ENCODE data around the gene ARHGEF33. TPM values are rescaled to one million over a fixed set of nuclear protein-coding genes. Genes with fewer than 3 reads are reported as not detected.

ARHGEF33 gene
- under 1 TPM; 0.14 to 0.19 TPM for total RNA-seq

DNA sequence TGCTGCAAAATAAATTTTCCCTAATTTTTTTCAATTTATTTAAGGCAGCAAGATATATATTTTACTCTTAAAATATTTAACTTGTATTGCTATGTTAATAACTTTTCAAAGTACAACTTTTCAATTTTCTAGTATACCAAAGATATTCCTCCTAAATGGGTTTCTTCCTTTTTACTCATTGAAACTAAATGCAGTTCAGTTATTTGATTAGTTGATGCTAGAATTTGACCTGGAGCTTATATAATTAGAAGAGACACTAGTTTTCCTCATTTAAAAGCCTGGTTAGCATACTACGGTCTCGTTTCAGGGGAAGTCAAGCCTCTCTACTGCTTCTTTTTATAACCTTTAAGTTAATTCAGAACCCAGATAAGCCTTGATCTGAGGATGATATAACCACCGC lies at the start of gene ARHGEF33:
Gene ARHGEF33 (plus strand): TSS at position 301 of the 400 bp plus-strand sequence. CDS start 29,573 bp downstream, outside the sequence.
- Mint-ChIP-seq H3K36me3 (no peaks in the 10 kb centered on the region), H3K27ac (no peak within 1 kb of the TSS), H3K9me3 (no peaks in the 10 kb centered on the region)
- DNase-seq (ENCODE audit: low spot score in 2 of 2) (no peak), ATAC-seq (no peak)

DNA sequence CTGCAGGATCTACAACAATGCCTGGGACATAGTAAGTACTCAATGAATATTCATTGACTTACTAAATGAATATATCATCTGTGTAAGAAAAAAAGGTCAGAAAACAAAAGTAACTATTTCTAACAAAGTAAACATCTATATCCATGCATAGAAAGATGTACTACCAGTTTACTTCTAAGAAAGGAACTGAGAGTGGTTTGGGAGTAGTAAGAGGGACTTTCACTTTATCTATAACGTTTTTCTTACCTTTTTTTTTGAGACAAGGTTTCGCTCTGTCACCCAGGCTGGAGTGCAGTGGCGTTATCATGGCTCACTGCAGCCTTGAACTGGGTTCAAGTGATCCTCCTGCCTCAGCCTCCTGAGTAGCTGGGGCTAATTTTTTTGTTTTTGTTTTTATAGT lies 39.6 kb upstream of the ARHGEF33 start:
- H3K9me3 Mint-ChIP-seq, result no peaks in the 10 kb centered on the region
- no peak for DNase-seq (ENCODE audit: low spot score in 2 of 2)
- peak in 1 of 2 donors; percentile 50 for ATAC-seq
- H3K36me3 Mint-ChIP-seq, result peaks cover 0 to 10% of the 10 kb centered on the region in 2 donors
- H3K27ac Mint-ChIP-seq, result peak overlapping the region in 1 of 2 donors; percentile 44

GRCh38 chr2:38856165-38856564 lies 33.5 kb upstream of the ARHGEF33 start:
- no peak overlapping the region for H3K27ac Mint-ChIP-seq
- DNase-seq (ENCODE audit: low spot score in 2 of 2), result no peak
- H3K36me3 Mint-ChIP-seq, result peaks cover 0 to 13% of the 10 kb centered on the region in 2 donors
- ATAC-seq, result peak in 1 of 2 donors; percentile 58
- H3K9me3 Mint-ChIP-seq, result no peaks in the 10 kb centered on the region

DNA sequence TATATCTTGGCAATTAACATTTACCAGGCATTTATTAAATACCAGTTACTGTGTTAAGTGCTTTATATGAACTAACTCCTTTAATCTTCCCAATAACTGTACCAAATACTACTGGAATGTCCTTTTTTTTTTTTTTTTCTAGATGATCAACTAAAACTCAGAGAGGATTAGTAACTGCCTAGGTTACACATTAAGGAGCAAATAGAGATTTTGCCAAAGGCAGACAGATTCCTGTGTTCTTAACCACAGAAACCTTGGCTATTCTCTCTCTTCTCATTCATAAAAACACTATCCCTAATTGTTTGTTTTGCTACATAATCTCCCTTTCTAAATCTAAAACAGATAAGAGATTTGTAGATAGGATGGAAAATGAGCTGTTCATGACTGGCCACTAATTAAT lies 27.2 kb upstream of the ARHGEF33 start:
- Mint-ChIP-seq H3K27ac (no peak overlapping the region), H3K9me3 (no peaks in the 10 kb centered on the region), H3K36me3 (peaks cover 0 to 13% of the 10 kb centered on the region in 2 donors)
- ATAC-seq, result no peak
- no peak for DNase-seq (ENCODE audit: low spot score in 2 of 2)

GRCh38 chr2:38863061-38863695 lies 26.5 kb upstream of the ARHGEF33 start:
- H3K36me3 Mint-ChIP-seq, result peaks cover 0 to 13% of the 10 kb centered on the region in 2 donors
- no peak overlapping the region for H3K27ac Mint-ChIP-seq
- no peaks in the 10 kb centered on the region for H3K9me3 Mint-ChIP-seq
- DNase-seq (ENCODE audit: low spot score in 2 of 2) (no peak), ATAC-seq (peak in 1 of 2 donors; percentile 69)

- Mint-ChIP-seq H3K9me3 (peaks cover 11 to 14% of the 10 kb centered on the region in 2 donors), H3K36me3 (peaks cover 14 to 20% of the 10 kb centered on the region in 2 donors)
- ATAC-seq, result peak; percentile 71 to 84
Measured at GRCh38 chr2:38866773-38867443, 22.8 kb upstream of the ARHGEF33 start.

GRCh38 chr2:38871432-38871831 lies 18.2 kb upstream of the ARHGEF33 start:
- Mint-ChIP-seq H3K36me3 (peaks cover 23 to 31% of the 10 kb centered on the region in 2 donors), H3K9me3 (peaks cover 18 to 22% of the 10 kb centered on the region in 2 donors), H3K27ac (no peak overlapping the region)
- ATAC-seq, result no peak
- DNase-seq (ENCODE audit: low spot score in 2 of 2), result no peak

More at GRCh38 chr2:38866773-38867443, 22.8 kb upstream of the ARHGEF33 start:
- no peak for DNase-seq (ENCODE audit: low spot score in 2 of 2)
- no peak overlapping the region for H3K27ac Mint-ChIP-seq

DNA sequence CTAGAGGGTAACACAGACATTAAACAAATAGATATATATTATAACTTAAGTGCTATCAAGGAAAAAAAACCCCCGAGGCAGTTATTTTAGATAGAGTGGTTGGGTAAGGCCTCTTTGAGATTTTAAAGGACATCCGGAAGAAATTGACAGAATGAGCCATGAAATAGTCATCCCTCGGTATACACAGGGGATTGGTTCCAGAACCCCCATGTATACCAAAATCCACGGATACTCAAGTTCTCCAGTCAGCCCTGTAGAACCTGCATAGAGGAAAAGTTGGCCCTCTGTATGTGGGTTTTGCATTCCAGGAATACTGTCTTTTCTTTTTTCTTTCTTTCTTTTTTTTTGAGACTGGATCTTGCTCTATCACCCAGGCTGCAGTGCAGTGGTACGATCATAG lies 15.9 kb upstream of the ARHGEF33 start:
- no peak for ATAC-seq
- no peak for DNase-seq (ENCODE audit: low spot score in 2 of 2)
- Mint-ChIP-seq H3K27ac (no peak overlapping the region), H3K9me3 (peaks cover 18 to 22% of the 10 kb centered on the region in 2 donors), H3K36me3 (peaks cover 23 to 31% of the 10 kb centered on the region in 2 donors)

DNA sequence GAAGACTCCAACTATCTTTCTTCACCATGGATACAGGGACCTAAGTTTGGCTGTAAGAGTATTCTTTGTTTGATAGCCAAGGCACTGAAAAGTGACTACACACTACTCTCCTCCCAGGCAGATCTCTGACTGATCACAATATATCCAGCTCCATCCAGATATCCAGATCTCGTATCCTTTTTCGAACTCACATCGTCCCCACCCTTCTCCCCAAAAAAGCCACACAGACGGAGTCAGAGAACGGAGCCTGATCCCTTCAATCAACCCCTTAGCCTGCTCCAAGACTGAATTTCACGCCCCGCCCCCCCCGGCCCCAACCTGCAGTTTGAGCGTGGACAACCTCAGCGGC lies 14.5 kb upstream of the ARHGEF33 start:
- DNase-seq (ENCODE audit: low spot score in 2 of 2) (no peak), ATAC-seq (peak; percentile 2)
- H3K27ac Mint-ChIP-seq, result peak overlapping the region; percentile 93 to 95
- H3K9me3 Mint-ChIP-seq, result peaks cover 10 to 13% of the 10 kb centered on the region in 2 donors
- peaks cover 12 to 27% of the 10 kb centered on the region in 2 donors for H3K36me3 Mint-ChIP-seq

DNA sequence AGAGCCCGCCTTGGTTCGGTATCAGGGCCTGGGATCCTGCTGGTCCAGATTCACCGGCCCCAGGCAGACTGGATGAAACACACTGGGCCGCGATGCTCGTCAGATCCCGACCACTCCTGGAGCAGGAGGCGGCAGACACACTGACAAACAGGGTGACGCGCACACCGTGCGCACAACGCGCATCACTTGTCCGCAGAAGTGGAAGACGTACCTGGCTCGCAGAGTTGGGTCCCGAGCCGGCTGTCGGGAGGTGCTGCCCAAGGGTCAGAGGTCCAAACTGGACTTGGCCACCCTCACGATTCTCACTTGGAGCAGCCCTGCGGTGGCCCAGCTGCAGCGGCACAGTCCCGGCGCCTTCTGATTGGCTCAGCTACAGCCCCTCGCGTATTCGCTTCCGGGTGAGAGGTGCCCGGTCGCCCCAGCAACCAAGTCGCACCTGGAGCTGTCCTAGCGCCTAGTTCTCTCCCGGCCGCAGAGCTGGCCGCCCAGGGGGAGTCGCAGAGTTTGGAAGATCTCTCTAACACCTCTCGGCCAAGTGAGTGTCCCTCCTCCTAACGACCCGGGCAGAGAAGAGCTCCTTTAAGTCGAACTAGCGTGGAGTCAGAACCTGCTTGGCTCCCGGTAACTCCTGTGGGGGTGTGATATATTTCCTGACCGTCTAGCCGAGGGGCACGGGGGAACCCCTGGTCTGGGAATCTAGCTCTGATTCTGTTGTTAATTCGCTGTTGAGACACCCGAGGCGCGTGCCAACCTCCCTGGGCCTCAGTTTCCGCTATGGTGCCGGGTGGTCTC lies 13.9 kb upstream of the ARHGEF33 start, which contains the start of the genes DHX57 and MORN2:
Gene DHX57 (minus strand): TSS at position 359 of the 792 bp plus-strand sequence. CDS start 7,529 bp downstream, outside the sequence.
Gene MORN2 (plus strand): TSS at position 401 of the 792 bp plus-strand sequence.
- Mint-ChIP-seq H3K36me3 (peaks cover 10 to 25% of the 10 kb centered on the region in 2 donors), H3K9me3 (peaks cover 8 to 11% of the 10 kb centered on the region in 2 donors), H3K27ac (peak within 1 kb of the TSS; percentile 94 to 95)
- ATAC-seq (peak; percentile 99), DNase-seq (ENCODE audit: low spot score in 2 of 2) (peak; percentile 81 to 85)

- ATAC-seq, result no peak
- Mint-ChIP-seq H3K9me3 (peaks cover 8 to 9% of the 10 kb centered on the region in 2 donors), H3K36me3 (peaks cover 10 to 22% of the 10 kb centered on the region in 2 donors), H3K27ac (peak overlapping the region; percentile 94 to 95)
- DNase-seq (ENCODE audit: low spot score in 2 of 2), result no peak
Measured at GRCh38 chr2:38876407-38876806, 13.3 kb upstream of the ARHGEF33 start.

GRCh38 chr2:38886063-38886462 lies 3.6 kb upstream of the ARHGEF33 start:
- no peak for DNase-seq (ENCODE audit: low spot score in 2 of 2)
- no peaks in the 10 kb centered on the region for H3K36me3 Mint-ChIP-seq
- no peaks in the 10 kb centered on the region for H3K9me3 Mint-ChIP-seq
- ATAC-seq, result no peak
- H3K27ac Mint-ChIP-seq, result no peak overlapping the region

GRCh38 chr2:38887347-38887746 lies 2.3 kb upstream of the ARHGEF33 start:
- no peak for ATAC-seq
- Mint-ChIP-seq H3K9me3 (no peaks in the 10 kb centered on the region), H3K27ac (no peak overlapping the region), H3K36me3 (no peaks in the 10 kb centered on the region)
- DNase-seq (ENCODE audit: low spot score in 2 of 2), result no peak

GRCh38 chr2:38887902-38888554 lies 1.6 kb upstream of the ARHGEF33 start:
- ATAC-seq, result no peak
- Mint-ChIP-seq H3K9me3 (no peaks in the 10 kb centered on the region), H3K27ac (no peak overlapping the region), H3K36me3 (no peaks in the 10 kb centered on the region)
- no peak for DNase-seq (ENCODE audit: low spot score in 2 of 2)

- DNase-seq (ENCODE audit: low spot score in 2 of 2) (no peak), ATAC-seq (no peak)
- no peaks in the 10 kb centered on the region for H3K36me3 Mint-ChIP-seq
- no peaks in the 10 kb centered on the region for H3K9me3 Mint-ChIP-seq
- H3K27ac Mint-ChIP-seq, result no peak overlapping the region
Measured at GRCh38 chr2:38889045-38889444, 630 bp upstream of the ARHGEF33 start.

DNA sequence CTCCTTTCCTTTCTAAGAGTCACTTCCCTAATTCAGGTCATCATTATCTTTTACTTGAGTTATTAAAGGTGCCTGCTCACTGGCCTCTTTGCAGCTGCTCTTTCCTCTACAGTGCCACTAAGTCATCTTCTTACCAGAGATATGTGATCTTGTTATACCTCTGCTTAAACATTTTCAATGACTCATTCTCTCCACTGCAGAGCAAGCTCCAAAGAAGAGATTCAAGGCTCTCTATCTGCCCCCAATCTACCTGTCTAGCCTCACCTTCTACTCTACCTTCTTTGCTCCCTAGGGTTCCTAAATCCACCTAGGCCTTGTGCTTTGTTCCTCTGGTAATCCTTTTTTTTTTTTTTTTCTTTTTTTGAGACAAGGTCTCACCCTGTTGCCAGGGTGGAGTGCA lies 3.1 kb downstream of the ARHGEF33 start:
- DNase-seq (ENCODE audit: low spot score in 2 of 2), result no peak
- peak; percentile 41 to 66 for ATAC-seq
- H3K36me3 Mint-ChIP-seq, result no peaks in the 10 kb centered on the region
- H3K9me3 Mint-ChIP-seq, result no peaks in the 10 kb centered on the region
- peak overlapping the region in 1 of 2 donors; percentile 82 for H3K27ac Mint-ChIP-seq

Data from activated naive CD4-positive, alpha-beta T cell treated with anti-CD3 and anti-CD28 coated beads, Interleukin-2, amount 50 U/mL, for 72 hours (primary cell).